Measurements from ENCODE around the gene TMEM87B.
"Not testable (repeated sequence)": the region's sequence is repeated elsewhere in the genome, so short reads cannot be mapped to it uniquely, and the experiment has no call there.

TMEM87B gene

DNA sequence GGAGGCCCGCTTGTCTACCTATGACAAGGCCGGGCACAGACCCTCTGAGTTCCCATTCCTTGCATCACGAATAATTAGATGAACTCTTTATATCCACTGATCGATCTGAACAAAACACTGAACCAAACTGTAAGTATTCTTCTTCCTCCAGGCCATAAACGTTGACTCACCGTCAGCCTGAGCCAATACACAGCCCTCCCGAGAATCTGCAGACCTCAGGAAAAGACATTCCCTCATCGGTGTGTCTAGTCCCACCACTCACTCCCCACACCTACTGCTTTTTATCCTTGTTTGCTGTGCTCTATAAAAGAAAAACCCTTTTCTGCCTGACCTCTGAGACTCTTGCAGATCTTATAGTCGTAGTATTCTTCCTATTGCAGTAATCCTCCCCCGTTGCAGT is 41.0 kb downstream of the TMEM87B start:
- H3K27ac ChIP-seq, result no peak overlapping the region
- no peak for DNase-seq (ENCODE audit: low spot score)
- TF ChIP-seq, protein P1, sequence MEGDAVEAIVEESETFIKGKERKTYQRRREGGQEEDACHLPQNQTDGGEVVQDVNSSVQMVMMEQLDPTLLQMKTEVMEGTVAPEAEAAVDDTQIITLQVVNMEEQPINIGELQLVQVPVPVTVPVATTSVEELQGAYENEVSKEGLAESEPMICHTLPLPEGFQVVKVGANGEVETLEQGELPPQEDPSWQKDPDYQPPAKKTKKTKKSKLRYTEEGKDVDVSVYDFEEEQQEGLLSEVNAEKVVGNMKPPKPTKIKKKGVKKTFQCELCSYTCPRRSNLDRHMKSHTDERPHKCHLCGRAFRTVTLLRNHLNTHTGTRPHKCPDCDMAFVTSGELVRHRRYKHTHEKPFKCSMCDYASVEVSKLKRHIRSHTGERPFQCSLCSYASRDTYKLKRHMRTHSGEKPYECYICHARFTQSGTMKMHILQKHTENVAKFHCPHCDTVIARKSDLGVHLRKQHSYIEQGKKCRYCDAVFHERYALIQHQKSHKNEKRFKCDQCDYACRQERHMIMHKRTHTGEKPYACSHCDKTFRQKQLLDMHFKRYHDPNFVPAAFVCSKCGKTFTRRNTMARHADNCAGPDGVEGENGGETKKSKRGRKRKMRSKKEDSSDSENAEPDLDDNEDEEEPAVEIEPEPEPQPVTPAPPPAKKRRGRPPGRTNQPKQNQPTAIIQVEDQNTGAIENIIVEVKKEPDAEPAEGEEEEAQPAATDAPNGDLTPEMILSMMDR (conservative IDR thresholded peaks at IDR 0.05; ENCODE audit: low read depth), result no peak
- POLR2A ChIA-PET (ENCODE audit: low non-redundant PET), result no interaction called here
- CTCF ChIA-PET, result no interaction called here

DNA sequence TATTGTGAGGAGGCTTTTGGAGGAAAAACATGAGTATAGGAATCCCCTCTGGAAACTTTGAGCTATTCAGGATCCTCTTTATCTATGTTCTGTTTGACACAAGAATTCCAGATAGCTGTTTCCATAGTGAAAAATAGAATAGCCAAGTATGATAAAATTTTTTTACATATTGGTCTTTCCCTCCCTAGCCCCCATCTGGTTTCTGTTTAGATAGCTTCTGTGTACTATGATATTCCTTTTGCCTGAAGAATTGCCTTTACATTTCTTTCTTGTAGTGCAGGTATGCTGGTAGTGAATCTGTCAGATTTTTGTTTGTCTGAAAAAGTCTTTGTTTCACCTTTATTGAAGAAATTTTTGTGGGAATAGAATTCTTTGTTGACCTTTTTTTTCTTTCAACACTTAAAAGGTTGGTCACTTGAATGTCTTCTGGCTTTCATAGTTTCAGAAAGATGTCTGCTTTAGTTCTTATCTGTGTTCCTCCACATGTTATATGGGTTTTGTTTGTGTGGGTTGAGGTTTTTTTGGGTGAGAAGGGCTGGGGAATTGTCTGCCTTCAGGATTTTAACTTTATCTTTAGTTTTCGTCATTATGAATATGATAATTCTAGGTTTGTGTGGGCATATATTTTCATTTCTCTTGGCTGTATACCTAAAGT is 53.2 kb downstream of the TMEM87B start:
- CTCF ChIA-PET, result no interaction called here
- no peak for DNase-seq (ENCODE audit: low spot score)
- TF ChIP-seq, protein P1 (conservative IDR thresholded peaks at IDR 0.05; ENCODE audit: low read depth), result no peak
- no peak overlapping the region for H3K27ac ChIP-seq
- POLR2A ChIA-PET (ENCODE audit: low non-redundant PET), result no interaction called here

- ChIA-PET POLR2A (ENCODE audit: low non-redundant PET) (no interaction called here), CTCF (no interaction called here)
- H3K27ac ChIP-seq, result no peak overlapping the region
- DNase-seq (ENCODE audit: low spot score), result no peak
- TF ChIP-seq, protein P1 (conservative IDR thresholded peaks at IDR 0.05; ENCODE audit: low read depth), result no peak
Measured at GRCh38 chr2:112109278-112109677, 54.2 kb downstream of the TMEM87B start.

GRCh38 chr2:112110966-112111365 is 55.9 kb downstream of the TMEM87B start:
- ChIA-PET POLR2A (ENCODE audit: low non-redundant PET) (no interaction called here), CTCF (no interaction called here)
- TF ChIP-seq, protein P1 (conservative IDR thresholded peaks at IDR 0.05; ENCODE audit: low read depth), result no peak

DNA sequence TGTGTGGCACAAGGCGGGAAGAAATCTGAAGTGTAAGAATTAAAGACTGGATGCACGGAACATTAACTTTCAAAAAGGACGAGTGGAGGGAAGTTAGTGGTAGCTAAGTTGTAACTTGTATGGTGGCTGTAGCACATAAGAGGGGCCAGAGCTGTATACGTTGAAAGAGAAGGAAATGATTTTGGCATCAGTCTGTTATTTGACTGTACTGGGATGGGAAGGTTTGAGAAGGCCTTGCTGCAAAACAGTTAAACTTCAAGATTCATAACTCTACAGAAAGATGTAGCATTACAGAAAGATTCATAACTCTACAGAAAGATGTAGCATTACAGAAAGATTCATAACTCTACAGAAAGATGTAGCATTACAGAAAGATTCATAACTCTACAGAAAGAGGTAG is 58.3 kb downstream of the TMEM87B start:
- H3K27ac ChIP-seq; DNase-seq (ENCODE audit: low spot score); POLR2A ChIA-PET (ENCODE audit: low non-redundant PET); CTCF ChIA-PET: not testable (repeated sequence)

More at GRCh38 chr2:112110966-112111365, 55.9 kb downstream of the TMEM87B start:
- no peak for DNase-seq (ENCODE audit: low spot score)
- H3K27ac ChIP-seq, result no peak overlapping the region

GRCh38 chr2:112118148-112118547 is 63.1 kb downstream of the TMEM87B start:
- DNase-seq (ENCODE audit: low spot score), result no peak
- TF ChIP-seq, protein P1 (conservative IDR thresholded peaks at IDR 0.05; ENCODE audit: low read depth), result no peak
- POLR2A ChIA-PET (ENCODE audit: low non-redundant PET), result no interaction called here
- CTCF ChIA-PET, result interaction anchor here (0.8 to 1.1 kb wide), 2 partner anchors 24 to 130 kb away, joined by 3 to 6 read pairs; no protein-coding TSS in a partner anchor
- no peak overlapping the region for H3K27ac ChIP-seq

- ChIA-PET POLR2A (ENCODE audit: low non-redundant PET) (no interaction called here), CTCF (interaction anchor here (0.6 to 1.0 kb wide), 7 partner anchors 15 to 407 kb away, joined by 3 to 7 read pairs (median 5); no protein-coding TSS in a partner anchor)
- H3K27ac ChIP-seq, result no peak overlapping the region
- peak; percentile 19 for DNase-seq (ENCODE audit: low spot score)
- TF ChIP-seq, protein P1 (conservative IDR thresholded peaks at IDR 0.05; ENCODE audit: low read depth), result peak; percentile 73
Measured at GRCh38 chr2:112121682-112122254, 66.7 kb downstream of the TMEM87B start.
